ENCODE results near the gene NCKAP1.

GRCh38 chr2:183059561-183059960, 21.3 kb upstream of the NCKAP1 start:
- TF ChIP-seq POLR2A (IDR thresholded peaks at IDR 0.05; ENCODE audit: low read depth, low read length): no peak
- no peak for TF ChIP-seq POLR2AphosphoS5 (IDR thresholded peaks at IDR 0.05; ENCODE audit: low read depth, low read length)
- no peak for TF ChIP-seq TAF1 (IDR thresholded peaks at IDR 0.05; ENCODE audit: borderline replicate concordance, low read depth, low read length)
